HTR-8/SVneo (cell line): ENCODE measurements around the gene BCL3.

Experiments used
- DNase-seq: peaks from one replicate; pipeline ENCODE4 v3.0.0; 2011; ENCODE audit warnings: low spot score, mixed read lengths; ENCODE audit not compliant: insufficient read length
- FAIRE-seq: peaks from 2 replicates; lab custom pipeline; 2011; peaks lifted over from hg19 to GRCh38; lab: Jason Lieb, UNC

The BCL3 gene

DNA sequence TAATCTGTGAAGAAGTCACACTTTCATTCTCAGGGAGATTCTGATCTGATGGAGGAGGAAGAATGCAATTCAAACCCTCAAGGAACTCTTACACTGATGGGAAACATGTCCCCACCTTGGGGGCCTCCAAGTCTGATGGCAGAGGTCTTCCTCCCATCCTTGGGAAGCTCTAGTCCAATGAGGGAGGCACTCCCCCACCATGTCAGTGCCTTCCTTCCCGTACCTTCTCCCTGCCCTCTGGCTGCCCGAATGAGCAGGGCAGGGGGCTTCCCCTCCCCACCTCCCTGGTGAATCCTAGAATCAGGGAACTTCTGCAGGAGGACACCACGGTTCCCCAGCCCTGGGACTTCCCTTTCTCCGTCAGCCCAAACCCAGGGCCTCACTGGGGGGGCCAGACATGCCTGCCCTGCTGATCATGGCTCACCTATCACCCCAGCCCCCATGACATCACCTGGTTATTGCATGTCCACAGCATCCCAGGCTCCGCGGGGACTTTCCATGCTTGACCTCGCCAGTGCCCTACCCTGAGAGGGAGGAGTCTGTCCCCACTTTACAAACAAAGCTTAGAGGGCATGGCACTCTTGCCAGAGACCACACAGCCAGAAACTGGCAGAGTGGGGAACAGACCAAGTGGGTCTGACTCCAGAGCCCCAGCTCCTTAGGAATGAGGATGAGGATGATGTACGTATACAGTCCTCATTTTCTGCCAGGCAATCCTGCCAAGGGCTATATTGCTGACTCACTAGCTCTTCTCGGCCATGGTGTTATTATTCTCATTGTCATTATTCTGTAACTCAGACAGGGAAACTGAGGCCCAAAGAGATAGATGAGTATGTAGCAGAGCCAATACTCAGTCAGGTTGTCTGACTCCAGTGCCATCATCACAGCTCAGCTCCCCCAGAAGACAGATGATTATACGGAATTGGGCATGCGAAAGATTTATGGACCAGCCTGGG lies 9.6 kb upstream of the BCL3 start:
- no peak for FAIRE-seq
- no peak for DNase-seq

GRCh38 chr19:44740351-44740824 lies 8.1 kb upstream of the BCL3 start:
- FAIRE-seq (no peak), DNase-seq (no peak)

GRCh38 chr19:44741258-44741731 lies 7.2 kb upstream of the BCL3 start:
- FAIRE-seq (no peak), DNase-seq (no peak)

DNA sequence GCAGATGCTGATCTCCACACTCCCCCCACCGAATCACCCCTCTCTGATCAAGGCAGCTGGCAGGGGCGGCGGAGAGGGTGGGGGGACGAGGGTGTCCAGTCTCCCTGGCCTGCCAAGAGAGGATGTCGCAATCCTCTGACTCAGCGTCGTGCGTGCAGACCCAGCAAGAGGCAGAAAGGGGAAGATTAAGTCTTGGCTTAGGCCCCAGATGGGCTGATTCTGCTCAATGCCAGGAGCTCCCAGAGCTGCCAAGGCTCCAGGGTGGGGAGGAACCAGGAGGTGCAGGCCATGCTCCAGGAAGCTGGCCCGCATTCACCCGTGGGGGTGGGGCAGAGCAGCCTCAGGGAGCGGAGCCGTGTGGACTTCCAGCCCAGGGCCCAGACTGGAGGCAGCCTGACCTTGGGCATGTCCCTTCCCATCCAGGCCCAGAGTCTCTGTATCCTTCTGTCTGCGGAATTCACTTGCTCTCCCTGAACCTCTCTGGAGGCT lies 6.6 kb upstream of the BCL3 start:
- peak; percentile 98 for FAIRE-seq

GRCh38 chr19:44742330-44743061 lies 6.0 kb upstream of the BCL3 start:
- DNase-seq (no peak), FAIRE-seq (no peak)

More for the DNA sequence above, 6.6 kb upstream of the BCL3 start:
- peak; percentile 93 for DNase-seq

- no peak for FAIRE-seq
- DNase-seq = no peak
Measured at GRCh38 chr19:44744871-44745332, 3.6 kb upstream of the BCL3 start.

DNA sequence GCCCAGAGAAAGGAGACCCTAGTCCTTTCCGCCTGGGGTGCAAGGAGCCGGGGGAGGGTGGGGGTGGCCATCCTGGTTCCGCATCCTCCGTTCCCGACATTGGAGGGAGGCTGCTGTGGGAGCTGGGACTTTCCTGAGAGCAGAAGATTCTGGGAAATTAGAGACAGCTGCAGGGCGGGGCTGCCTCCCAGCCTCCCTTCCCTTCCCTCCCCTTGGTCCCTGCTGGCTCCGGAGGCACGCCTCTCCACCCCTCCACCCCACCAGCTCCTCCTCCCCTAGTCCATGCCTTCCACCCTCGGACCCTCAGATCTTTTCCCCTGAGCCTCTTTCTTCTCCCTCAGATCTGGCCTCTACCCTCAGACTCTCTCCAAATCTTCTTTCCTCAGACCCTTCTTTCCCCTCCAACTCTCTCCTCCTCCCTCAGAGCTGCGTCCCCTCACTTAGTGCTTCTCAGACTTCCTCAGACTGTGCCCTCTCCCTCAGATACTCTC lies 3.1 kb upstream of the BCL3 start:
- peak; percentile 67 for DNase-seq

DNA sequence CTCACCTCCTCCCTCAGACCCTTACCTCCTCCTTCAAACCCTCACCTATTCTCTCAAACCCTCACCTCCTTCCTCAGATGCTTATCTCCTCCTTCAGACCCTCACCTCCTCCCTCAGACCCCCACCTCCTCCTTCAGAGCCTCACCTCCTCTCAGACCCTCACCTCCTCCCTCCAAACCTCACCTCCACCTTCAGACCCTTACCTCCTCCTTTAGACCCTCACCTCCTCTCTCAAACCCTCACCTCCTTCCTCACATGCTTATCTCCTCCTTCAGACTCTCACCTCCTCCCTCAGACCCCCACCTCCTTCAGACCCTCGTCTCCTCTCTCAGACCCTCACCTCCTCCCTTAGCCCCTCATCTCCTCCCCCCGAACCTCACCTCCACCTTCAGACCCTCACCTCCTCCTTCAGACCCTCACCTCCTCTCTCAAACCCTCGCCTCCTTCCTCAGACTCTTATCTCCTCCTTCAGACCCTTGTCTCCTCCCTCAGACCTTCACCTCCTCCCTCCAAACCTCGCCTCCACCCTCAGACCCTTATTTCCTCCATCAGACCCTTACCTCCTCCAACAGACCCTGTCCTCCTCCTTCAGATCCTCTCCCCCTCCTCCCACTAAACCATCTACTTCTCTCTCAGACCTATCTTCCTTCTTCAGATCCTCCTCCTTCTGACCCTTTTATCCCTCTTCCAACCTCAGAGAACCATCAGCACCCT lies 2.5 kb upstream of the BCL3 start:
- FAIRE-seq (no peak), DNase-seq (no peak)

More for the DNA sequence above, 3.1 kb upstream of the BCL3 start:
- FAIRE-seq = peak; percentile 64

DNA sequence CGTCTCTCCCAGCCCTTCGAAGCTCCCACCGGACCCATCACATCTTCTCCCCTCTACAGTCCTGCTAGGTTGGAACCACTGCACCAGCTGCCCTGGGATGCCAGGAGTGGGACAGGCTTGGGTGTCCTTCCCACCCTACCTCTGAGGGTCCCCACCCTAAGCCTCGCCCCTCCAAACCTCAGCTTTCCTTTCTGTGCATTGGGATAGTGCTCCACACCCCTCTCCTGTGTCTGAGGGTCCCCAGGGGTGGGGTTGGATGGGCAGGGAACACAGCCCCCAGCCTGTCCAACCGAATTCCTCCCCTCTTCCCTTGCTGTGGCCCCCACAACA lies 1.9 kb upstream of the BCL3 start:
- DNase-seq = no peak
- no peak for FAIRE-seq

GRCh38 chr19:44746946-44747738 lies 1.4 kb upstream of the BCL3 start:
- DNase-seq = peak; percentile 80
- FAIRE-seq = peak; percentile 98

GRCh38 chr19:44747739-44748425 lies 626 bp upstream of the BCL3 start:
- FAIRE-seq (no peak), DNase-seq (peak; percentile 39)

- FAIRE-seq = no peak
Measured at GRCh38 chr19:44749292-44749691, 784 bp downstream of the BCL3 start.

DNA sequence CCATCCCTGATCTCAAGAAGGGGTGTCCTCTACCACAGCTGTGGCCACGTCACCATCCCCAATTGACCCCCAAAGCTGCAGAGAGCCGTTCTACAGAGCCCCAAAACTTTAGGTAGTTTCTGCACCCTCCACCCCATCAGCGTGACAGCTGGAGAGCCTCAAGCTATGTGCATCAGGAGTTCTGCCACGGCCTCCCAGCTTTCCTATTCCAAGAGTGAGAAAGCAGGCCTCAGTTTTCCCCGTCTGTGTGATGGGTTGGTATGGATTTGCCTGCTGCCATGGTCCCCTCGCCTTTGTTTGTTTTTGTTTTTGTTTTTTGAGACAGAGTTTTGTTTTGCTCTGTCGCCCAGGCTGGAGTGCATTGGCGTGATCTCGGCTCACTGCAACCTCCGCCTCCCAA lies 1.5 kb downstream of the BCL3 start:
- DNase-seq (no peak), FAIRE-seq (no peak)

More at GRCh38 chr19:44749292-44749691, 784 bp downstream of the BCL3 start:
- no peak for DNase-seq

DNA sequence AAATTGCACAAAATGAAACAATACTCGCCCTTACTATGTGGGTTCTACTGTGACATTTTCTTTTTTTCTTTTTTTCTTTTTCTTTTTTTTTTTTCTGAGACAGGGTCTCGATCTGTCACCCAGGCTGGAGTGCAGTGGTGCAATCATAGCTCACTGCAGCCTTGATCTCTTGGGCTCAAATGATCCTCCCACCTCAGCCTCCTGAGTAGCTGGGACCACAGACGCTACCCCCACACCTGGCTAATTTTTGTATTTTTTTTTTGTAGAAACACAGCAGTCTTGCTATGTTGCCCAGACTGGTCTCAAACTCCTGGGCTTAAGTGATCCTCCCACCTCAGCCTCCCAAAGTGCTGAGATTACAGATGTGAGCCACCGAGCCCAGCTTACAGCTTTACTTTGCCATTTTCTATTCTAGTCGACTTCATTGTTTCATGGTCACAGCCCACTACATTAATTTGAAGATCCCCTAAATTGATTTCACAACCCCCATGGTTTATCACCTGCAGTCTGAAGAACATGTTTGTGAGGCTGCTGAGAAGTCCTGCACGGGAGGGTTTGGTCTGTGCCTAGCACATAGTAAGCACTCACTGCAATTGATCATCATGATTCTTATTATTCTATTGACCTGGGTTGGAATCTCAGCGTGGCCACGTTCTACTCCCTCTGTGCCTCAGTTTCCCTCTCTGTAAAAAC lies 3.8 kb downstream of the BCL3 start:
- no peak for DNase-seq
- no peak for FAIRE-seq

DNA sequence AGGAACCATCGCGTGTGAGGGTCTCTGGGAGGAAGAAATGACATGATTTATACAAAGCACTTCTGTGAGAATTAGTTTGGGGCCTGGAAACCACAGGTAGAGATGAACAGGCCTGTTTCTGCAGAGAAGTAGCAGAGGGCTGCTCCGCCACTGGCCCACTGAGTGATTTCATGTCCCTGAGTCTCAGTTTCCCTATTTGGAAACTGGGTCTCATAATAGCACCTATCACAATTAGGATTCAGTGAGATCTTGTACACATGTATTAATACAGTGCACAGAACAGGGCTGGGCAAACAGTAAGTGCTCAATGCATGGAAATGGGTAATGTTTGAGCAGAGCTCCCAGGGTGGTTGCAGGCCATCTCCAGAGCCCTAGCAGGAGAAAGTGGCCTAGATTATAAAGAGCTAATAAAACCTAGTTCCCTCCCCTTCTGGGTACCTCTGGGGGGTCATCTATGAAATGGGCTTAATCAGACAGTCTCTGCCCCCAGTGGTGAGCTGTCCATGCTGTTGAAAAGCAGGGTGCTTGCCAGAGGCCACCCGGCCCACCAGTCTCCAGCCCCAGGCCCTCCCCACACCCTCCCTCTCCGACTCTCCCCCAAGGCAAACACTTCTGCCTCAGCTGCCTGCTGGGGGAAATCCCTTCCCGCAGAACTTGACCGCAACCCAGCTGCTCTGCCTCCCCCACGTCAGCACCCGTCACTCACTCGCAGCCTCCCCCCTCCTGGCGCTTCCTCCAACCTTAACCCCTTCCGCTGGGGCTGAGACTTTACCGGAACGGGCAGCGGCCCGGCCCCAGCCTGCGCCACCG lies 4.5 kb downstream of the BCL3 start:
- peak; percentile 97 for FAIRE-seq

DNA sequence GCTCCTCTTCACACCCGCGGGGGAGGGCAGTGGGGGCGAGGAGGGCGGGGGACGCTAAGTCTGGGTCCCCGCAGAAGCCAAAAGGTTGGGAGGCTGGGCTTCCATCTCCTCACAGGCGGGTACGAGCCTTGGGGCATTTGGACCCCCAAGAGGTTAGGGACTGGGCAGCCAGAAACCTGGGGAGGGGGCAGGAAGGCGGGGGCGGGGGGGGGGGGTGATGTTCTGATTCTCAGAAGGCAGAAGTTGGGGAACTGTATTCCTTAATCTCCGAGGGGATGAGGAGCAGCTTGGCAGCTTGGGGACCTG lies 5.1 kb downstream of the BCL3 start:
- DNase-seq = no peak
- no peak for FAIRE-seq

More for the DNA sequence above, 4.5 kb downstream of the BCL3 start:
- peak; percentile 92 for DNase-seq
